ENCODE measurements around the gene FILIP1L. TPM values are rescaled to one million over a fixed set of nuclear protein-coding genes. Genes with fewer than 3 reads are reported as not detected.

The FILIP1L gene
- polyA plus RNA-seq, 1 of the 3 experiments (the other 2 are of a cell fraction): 26.8 TPM

DNA sequence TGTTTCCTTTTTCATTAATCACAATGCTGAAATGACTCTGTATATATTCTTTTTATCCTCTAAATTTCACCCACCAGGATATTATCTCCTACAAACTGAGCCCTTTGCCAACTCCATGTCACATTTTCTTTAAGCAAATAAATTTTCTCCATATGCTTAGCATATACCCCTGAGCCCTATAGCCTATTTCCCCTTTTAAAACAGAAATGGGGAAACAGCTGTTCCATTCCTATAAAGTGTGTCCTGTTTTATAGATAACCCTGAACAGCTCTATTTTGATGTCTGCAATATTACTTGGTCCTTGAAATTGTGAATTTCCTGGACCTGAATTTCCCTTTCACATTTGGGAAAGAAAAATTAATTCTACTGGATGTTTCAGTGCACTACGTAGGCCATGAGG, 15.6 kb upstream of the FILIP1L start (continued):
- no peak for TF ChIP-seq GATA2 (CRISPR knock-in tag; IDR thresholded peaks at IDR 0.05)
- no peak for TF ChIP-seq TCF12 (IDR thresholded peaks at IDR 0.05)
- no peak for TF ChIP-seq RAD21 (IDR thresholded peaks at IDR 0.05; ENCODE audit: low read length)
- TF ChIP-seq EZH2phosphoT487 (IDR thresholded peaks at IDR 0.05; ENCODE audit: borderline replicate concordance, low read depth): no peak
- TF ChIP-seq YY1 (IDR thresholded peaks at IDR 0.05; ENCODE audit: low read depth): no peak
- no peak for TF ChIP-seq FOXM1 (IDR thresholded peaks at IDR 0.05; ENCODE audit: low read depth)
- TF ChIP-seq RCOR1 (IDR thresholded peaks at IDR 0.05; ENCODE audit: low read length): no peak
- TF ChIP-seq FOSL2 (IDR thresholded peaks at IDR 0.05; ENCODE audit: borderline replicate concordance, low read depth): no peak

DNA sequence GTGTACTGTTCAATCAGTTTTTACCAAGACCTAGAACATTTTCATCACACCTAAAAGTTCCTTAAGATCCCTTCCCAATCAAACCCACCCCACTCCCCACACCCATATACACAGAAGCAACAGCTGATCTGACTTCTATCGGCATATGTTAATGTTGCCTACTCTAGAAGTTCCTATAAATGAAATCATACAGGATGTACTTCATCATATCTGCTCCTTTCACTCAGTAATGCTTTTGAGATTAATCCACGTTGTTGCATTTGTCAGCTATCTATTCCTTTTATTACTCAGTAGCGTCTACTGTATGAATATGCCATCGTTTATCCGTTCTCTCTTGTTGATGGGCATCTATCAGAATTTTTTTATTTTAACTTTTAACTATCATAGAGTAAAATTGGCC, 14.3 kb upstream of the FILIP1L start:
- TF ChIP-seq, protein P1, sequence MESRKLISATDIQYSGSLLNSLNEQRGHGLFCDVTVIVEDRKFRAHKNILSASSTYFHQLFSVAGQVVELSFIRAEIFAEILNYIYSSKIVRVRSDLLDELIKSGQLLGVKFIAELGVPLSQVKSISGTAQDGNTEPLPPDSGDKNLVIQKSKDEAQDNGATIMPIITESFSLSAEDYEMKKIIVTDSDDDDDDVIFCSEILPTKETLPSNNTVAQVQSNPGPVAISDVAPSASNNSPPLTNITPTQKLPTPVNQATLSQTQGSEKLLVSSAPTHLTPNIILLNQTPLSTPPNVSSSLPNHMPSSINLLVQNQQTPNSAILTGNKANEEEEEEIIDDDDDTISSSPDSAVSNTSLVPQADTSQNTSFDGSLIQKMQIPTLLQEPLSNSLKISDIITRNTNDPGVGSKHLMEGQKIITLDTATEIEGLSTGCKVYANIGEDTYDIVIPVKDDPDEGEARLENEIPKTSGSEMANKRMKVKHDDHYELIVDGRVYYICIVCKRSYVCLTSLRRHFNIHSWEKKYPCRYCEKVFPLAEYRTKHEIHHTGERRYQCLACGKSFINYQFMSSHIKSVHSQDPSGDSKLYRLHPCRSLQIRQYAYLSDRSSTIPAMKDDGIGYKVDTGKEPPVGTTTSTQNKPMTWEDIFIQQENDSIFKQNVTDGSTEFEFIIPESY (IDR thresholded peaks at IDR 0.05; ENCODE audit: borderline replicate concordance, low read depth): no peak
- TF ChIP-seq NRF1 (IDR thresholded peaks at IDR 0.05; ENCODE audit: low read depth, low read length): no peak
- TF ChIP-seq, protein P2, sequence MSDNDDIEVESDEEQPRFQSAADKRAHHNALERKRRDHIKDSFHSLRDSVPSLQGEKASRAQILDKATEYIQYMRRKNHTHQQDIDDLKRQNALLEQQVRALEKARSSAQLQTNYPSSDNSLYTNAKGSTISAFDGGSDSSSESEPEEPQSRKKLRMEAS (IDR thresholded peaks at IDR 0.05; ENCODE audit: low read depth): no peak
- TF ChIP-seq FOSL2 (IDR thresholded peaks at IDR 0.05; ENCODE audit: borderline replicate concordance, low read depth): no peak
- no peak for TF ChIP-seq FOXM1 (IDR thresholded peaks at IDR 0.05; ENCODE audit: low read depth)
- no peak for TF ChIP-seq ELF1 (IDR thresholded peaks at IDR 0.05)
- TF ChIP-seq GABPA (IDR thresholded peaks at IDR 0.05; ENCODE audit: low read depth): no peak
- TF ChIP-seq, protein P3, sequence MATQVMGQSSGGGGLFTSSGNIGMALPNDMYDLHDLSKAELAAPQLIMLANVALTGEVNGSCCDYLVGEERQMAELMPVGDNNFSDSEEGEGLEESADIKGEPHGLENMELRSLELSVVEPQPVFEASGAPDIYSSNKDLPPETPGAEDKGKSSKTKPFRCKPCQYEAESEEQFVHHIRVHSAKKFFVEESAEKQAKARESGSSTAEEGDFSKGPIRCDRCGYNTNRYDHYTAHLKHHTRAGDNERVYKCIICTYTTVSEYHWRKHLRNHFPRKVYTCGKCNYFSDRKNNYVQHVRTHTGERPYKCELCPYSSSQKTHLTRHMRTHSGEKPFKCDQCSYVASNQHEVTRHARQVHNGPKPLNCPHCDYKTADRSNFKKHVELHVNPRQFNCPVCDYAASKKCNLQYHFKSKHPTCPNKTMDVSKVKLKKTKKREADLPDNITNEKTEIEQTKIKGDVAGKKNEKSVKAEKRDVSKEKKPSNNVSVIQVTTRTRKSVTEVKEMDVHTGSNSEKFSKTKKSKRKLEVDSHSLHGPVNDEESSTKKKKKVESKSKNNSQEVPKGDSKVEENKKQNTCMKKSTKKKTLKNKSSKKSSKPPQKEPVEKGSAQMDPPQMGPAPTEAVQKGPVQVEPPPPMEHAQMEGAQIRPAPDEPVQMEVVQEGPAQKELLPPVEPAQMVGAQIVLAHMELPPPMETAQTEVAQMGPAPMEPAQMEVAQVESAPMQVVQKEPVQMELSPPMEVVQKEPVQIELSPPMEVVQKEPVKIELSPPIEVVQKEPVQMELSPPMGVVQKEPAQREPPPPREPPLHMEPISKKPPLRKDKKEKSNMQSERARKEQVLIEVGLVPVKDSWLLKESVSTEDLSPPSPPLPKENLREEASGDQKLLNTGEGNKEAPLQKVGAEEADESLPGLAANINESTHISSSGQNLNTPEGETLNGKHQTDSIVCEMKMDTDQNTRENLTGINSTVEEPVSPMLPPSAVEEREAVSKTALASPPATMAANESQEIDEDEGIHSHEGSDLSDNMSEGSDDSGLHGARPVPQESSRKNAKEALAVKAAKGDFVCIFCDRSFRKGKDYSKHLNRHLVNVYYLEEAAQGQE (IDR thresholded peaks at IDR 0.05; ENCODE audit: low read depth, low read length): no peak
- TF ChIP-seq FOXJ3 (CRISPR knock-in tag; IDR thresholded peaks at IDR 0.05): no peak
- no peak for TF ChIP-seq EP300 (IDR thresholded peaks at IDR 0.05; ENCODE audit: borderline replicate concordance in 1 of 2, low read depth in 1 of 2, low read length in 1 of 2)
- no peak for TF ChIP-seq RAD21 (IDR thresholded peaks at IDR 0.05; ENCODE audit: low read length)
- no peak for TF ChIP-seq TAF1 (IDR thresholded peaks at IDR 0.05; ENCODE audit: borderline replicate concordance, low read depth, low read length)
- TF ChIP-seq JUND (IDR thresholded peaks at IDR 0.05): no peak
- TF ChIP-seq TCF12 (IDR thresholded peaks at IDR 0.05): no peak
- TF ChIP-seq NFIC (IDR thresholded peaks at IDR 0.05; ENCODE audit: borderline replicate concordance): no peak
- TF ChIP-seq EZH2phosphoT487 (IDR thresholded peaks at IDR 0.05; ENCODE audit: borderline replicate concordance, low read depth): no peak
- no peak for TF ChIP-seq TEAD4 (IDR thresholded peaks at IDR 0.05; ENCODE audit: borderline replicate concordance, insufficient read depth)
- no peak for TF ChIP-seq SMC3 (IDR thresholded peaks at IDR 0.05; ENCODE audit: low read depth, low read length)
- ChIA-PET POLR2A (no interaction called here), CTCF (interaction anchor here (1.0 to 1.2 kb wide), 4 partner anchors 14 to 125 kb away, joined by 3 to 4 read pairs (median 4); partner anchors contain the start of gene FILIP1L)
- no peaks in the 10 kb centered on the region for H3K79me2 ChIP-seq (ENCODE audit: insufficient read depth)
- no peaks in the 10 kb centered on the region for H3K36me3 ChIP-seq (replicated peaks in 1 of 2; ENCODE audit: control insufficient read depth in 1 of 2, insufficient read depth in 2 of 2, low read length in 1 of 2)
- no peaks in the 10 kb centered on the region for H4K20me1 ChIP-seq (ENCODE audit: insufficient read depth)
- no peak overlapping the region for H3K4me3 ChIP-seq (ENCODE audit: low read depth in 2 of 2, low read length in 1 of 2)
- peaks cover 0 to 25% of the 10 kb centered on the region in 2 experiments; a peak in 2 of 4 replicates for H3K4me1 ChIP-seq (ENCODE audit: control insufficient read depth in 1 of 2, insufficient read depth in 2 of 2, low read depth in 1 of 2, low read length in 1 of 2)
- no peaks in the 10 kb centered on the region for H3K9me2 ChIP-seq
- DNase-seq: no peak
- H3K9ac ChIP-seq: no peak overlapping the region
- H3K27me3 ChIP-seq (ENCODE audit: insufficient read depth): no peaks in the 10 kb centered on the region
- H3F3A ChIP-seq (replicated peaks; ENCODE audit: insufficient read depth): no peaks in the 10 kb centered on the region
- H3K4me2 ChIP-seq: no peak overlapping the region
- no peak overlapping the region for H3K27ac ChIP-seq (ENCODE audit: low read depth in 2 of 2, low read length in 1 of 2)
- H3K9me3 ChIP-seq: no peaks in the 10 kb centered on the region
- 94% methylated on average over 5 of the region's 5 CpGs for WGBS (ENCODE audit: low lambda C conversion rate)
- H2AFZ ChIP-seq (ENCODE audit: low read depth): no peak overlapping the region

Measured in SK-N-SH (cell line).